Suprapubic skin (tissue), 4 donors: ENCODE measurements around the gene ATP5IF1.
A peak's percentile ranks its signal among the peaks of the same experiment; 100 is the strongest.

Experiments used
- POLR2A ChIP-seq, 2 donors: fragments of 450-650 bp; IDR thresholded peaks; one replicate each; pipeline ENCODE4 v1.6.1; 2017; ENCODE audit warnings: antibody characterized with exemption in 2 of 2, mild to moderate bottlenecking in 2 of 2, moderate library complexity in 2 of 2
- POLR2AphosphoS5 ChIP-seq, 3 donors: sonication (generic); formaldehyde crosslinking; IDR thresholded peaks; one replicate each; pipeline ENCODE4 v1.6.1; 2017; ENCODE audit warnings: antibody characterized with exemption in 3 of 3
- TF ChIP-seq, protein P1 (sequence below), 2 donors: fragments of 200-600 bp in 1 of 2; fragments of 450-650 bp in 1 of 2; sonication (generic) in 1 of 2; IDR thresholded peaks; one replicate each; pipeline ENCODE4 v1.5.1; 2016 to 2019; ENCODE audit warnings: antibody characterized with exemption in 2 of 2, mild to moderate bottlenecking in 1 of 2, moderate library complexity in 1 of 2

DNA sequence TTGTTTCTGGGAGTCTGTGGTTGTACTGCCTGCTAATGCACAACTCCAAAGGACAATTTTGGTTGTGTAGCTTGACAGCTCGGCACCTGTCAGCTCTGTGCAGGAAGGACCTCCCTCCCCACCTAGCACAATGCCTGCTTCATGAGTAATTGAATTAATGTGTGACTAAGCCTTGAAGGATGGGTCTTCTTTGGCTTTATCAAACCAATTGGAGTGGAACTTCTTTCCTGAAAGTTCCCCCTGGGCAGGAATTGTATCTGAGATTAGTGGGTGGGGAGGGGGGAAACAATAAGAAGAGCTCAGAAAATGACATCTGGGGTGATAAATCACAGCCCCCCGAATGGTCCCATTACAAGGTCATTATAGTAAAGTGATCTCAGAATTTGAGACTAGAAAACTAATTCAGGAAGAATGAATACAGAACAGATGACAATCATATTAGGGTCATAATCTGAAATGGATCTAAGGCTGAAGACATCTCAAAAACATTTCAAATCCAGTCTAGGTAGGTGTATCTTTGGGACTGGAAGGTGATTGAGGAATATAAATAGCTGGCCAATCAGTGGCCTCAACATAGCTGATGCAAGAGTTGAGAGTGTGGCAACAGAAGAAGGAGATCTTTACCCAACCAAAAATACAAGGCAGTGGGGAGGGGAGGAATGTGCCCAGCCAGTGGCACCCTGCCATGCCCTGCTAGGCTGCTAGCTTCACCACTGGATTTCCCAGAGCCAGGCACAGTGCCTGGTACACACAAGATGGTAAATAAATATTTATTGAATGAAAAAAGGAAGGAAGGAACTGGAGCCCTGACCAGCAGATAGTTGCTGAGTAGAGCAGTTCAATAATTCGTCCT, 13.3 kb downstream of the ATP5IF1 start:
- TF ChIP-seq, protein P1, sequence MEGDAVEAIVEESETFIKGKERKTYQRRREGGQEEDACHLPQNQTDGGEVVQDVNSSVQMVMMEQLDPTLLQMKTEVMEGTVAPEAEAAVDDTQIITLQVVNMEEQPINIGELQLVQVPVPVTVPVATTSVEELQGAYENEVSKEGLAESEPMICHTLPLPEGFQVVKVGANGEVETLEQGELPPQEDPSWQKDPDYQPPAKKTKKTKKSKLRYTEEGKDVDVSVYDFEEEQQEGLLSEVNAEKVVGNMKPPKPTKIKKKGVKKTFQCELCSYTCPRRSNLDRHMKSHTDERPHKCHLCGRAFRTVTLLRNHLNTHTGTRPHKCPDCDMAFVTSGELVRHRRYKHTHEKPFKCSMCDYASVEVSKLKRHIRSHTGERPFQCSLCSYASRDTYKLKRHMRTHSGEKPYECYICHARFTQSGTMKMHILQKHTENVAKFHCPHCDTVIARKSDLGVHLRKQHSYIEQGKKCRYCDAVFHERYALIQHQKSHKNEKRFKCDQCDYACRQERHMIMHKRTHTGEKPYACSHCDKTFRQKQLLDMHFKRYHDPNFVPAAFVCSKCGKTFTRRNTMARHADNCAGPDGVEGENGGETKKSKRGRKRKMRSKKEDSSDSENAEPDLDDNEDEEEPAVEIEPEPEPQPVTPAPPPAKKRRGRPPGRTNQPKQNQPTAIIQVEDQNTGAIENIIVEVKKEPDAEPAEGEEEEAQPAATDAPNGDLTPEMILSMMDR (IDR thresholded peaks at IDR 0.05) = no peak
- no peak for TF ChIP-seq POLR2A (IDR thresholded peaks at IDR 0.05)
- TF ChIP-seq POLR2AphosphoS5 (IDR thresholded peaks at IDR 0.05) = peak in 1 of 3 donors; percentile 63
